ENCODE data around the gene TOP2B.

Gene TOP2B

DNA sequence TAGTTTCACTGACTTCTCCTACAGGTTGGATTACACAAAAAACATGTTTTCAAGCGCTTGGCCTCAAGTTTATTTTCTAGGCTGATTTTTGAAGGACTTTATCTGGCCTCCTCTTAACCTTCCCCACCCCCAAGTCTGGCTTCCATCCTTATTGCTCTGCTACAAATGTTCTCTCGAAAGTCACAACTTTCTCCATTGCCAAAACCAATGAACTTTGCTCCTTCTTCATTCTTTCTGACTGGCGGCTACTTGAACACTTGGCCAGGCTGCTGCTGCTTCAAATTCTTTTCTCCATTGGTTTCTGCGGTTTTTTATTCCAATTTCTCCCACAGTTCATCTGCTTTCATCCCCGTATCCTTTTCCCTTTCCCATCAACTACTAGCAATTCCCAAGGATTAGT is 106.6 kb downstream of the TOP2B start (continued):
- TF ChIP-seq ZNF132 (tag by site-specific recombination; IDR thresholded peaks at IDR 0.05; ENCODE audit: borderline replicate concordance) (no peak), ZNF221 (tag by site-specific recombination; IDR thresholded peaks at IDR 0.05; ENCODE audit: borderline replicate concordance) (no peak), ZNF791 (tag by site-specific recombination; IDR thresholded peaks at IDR 0.05) (no peak), ZNF626 (tag by site-specific recombination; IDR thresholded peaks at IDR 0.05) (no peak), MEIS1 (CRISPR knock-in tag; IDR thresholded peaks at IDR 0.05; ENCODE audit: borderline replicate concordance) (no peak), ZNF664 (tag by site-specific recombination; IDR thresholded peaks at IDR 0.05) (no peak), ZNF2 (tag by site-specific recombination; IDR thresholded peaks at IDR 0.05) (no peak), ZNF623 (tag by site-specific recombination; IDR thresholded peaks at IDR 0.05) (no peak), ZNF394 (tag by site-specific recombination; IDR thresholded peaks at IDR 0.05; ENCODE audit: borderline replicate concordance) (no peak), ZNF169 (tag by site-specific recombination; IDR thresholded peaks at IDR 0.05) (no peak)
- TF ChIP-seq, protein P1, sequence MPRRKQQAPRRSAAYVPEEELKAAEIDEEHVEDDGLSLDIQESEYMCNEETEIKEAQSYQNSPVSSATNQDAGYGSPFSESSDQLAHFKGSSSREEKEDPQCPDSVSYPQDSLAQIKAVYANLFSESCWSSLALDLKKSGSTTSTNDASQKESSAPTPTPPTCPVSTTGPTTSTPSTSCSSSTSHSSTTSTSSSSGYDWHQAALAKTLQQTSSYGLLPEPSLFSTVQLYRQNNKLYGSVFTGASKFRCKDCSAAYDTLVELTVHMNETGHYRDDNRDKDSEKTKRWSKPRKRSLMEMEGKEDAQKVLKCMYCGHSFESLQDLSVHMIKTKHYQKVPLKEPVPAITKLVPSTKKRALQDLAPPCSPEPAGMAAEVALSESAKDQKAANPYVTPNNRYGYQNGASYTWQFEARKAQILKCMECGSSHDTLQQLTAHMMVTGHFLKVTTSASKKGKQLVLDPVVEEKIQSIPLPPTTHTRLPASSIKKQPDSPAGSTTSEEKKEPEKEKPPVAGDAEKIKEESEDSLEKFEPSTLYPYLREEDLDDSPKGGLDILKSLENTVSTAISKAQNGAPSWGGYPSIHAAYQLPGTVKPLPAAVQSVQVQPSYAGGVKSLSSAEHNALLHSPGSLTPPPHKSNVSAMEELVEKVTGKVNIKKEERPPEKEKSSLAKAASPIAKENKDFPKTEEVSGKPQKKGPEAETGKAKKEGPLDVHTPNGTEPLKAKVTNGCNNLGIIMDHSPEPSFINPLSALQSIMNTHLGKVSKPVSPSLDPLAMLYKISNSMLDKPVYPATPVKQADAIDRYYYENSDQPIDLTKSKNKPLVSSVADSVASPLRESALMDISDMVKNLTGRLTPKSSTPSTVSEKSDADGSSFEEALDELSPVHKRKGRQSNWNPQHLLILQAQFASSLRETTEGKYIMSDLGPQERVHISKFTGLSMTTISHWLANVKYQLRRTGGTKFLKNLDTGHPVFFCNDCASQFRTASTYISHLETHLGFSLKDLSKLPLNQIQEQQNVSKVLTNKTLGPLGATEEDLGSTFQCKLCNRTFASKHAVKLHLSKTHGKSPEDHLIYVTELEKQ (tag by site-specific recombination; IDR thresholded peaks at IDR 0.05; ENCODE audit: borderline replicate concordance), result no peak
- TF ChIP-seq, protein P2, sequence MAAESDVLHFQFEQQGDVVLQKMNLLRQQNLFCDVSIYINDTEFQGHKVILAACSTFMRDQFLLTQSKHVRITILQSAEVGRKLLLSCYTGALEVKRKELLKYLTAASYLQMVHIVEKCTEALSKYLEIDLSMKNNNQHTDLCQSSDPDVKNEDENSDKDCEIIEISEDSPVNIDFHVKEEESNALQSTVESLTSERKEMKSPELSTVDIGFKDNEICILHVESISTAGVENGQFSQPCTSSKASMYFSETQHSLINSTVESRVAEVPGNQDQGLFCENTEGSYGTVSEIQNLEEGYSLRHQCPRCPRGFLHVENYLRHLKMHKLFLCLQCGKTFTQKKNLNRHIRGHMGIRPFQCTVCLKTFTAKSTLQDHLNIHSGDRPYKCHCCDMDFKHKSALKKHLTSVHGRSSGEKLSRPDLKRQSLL (tag by site-specific recombination; IDR thresholded peaks at IDR 0.05), result no peak
- TF ChIP-seq, protein P3, sequence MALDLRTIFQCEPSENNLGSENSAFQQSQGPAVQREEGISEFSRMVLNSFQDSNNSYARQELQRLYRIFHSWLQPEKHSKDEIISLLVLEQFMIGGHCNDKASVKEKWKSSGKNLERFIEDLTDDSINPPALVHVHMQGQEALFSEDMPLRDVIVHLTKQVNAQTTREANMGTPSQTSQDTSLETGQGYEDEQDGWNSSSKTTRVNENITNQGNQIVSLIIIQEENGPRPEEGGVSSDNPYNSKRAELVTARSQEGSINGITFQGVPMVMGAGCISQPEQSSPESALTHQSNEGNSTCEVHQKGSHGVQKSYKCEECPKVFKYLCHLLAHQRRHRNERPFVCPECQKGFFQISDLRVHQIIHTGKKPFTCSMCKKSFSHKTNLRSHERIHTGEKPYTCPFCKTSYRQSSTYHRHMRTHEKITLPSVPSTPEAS (tag by site-specific recombination; IDR thresholded peaks at IDR 0.05), result no peak
- TF ChIP-seq, protein P4, sequence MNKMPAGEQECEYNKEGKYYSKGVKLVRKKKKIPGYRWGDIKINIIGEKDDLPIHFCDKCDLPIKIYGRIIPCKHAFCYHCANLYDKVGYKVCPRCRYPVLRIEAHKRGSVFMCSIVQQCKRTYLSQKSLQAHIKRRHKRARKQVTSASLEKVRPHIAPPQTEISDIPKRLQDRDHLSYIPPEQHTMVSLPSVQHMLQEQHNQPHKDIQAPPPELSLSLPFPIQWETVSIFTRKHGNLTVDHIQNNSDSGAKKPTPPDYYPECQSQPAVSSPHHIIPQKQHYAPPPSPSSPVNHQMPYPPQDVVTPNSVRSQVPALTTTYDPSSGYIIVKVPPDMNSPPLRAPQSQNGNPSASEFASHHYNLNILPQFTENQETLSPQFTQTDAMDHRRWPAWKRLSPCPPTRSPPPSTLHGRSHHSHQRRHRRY (tag by site-specific recombination; IDR thresholded peaks at IDR 0.05), result no peak

DNA sequence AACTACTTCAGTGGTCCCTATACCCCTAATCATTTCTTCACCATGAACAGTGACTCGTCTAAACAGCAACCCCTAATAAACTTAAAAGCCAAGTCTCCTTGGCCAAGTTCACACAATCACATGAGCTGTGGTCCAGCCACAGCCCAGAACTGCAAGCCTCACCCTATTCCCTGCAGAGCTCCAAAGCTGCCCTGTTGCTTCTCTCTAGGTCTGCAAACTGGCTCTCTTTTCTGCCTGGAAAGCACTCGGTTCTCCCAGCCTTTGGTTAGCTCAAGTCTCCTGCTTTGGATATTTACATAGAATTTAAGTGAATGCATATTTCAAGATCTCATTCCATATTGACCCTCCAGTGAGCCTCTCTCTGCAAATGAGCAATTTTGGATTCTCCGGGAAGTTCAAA is 107.0 kb downstream of the TOP2B start:
- Histone ChIP-seq H3K36me3 (ENCODE audit: control insufficient read depth in 2 of 2, insufficient read depth in 1 of 2, low read length in 2 of 2) (no peaks in the 10 kb centered on the region), H3K27ac (ENCODE audit: extremely low read depth, low read depth, low read length) (no peak overlapping the region), H3K4me3 (ENCODE audit: low read depth, low read length) (no peak overlapping the region), H3K9me3 (ENCODE audit: control insufficient read depth, insufficient read depth, low read depth, low read length) (no peaks in the 10 kb centered on the region), H3K4me1 (ENCODE audit: control insufficient read depth, insufficient read depth, low read length) (no peaks in the 10 kb centered on the region)
- TF ChIP-seq ZNF558 (tag by site-specific recombination; IDR thresholded peaks at IDR 0.05) (no peak), ZBTB21 (tag by site-specific recombination; IDR thresholded peaks at IDR 0.05) (no peak), ZNF292 (tag by site-specific recombination; IDR thresholded peaks at IDR 0.05; ENCODE audit: borderline replicate concordance, low read depth) (no peak), ZBTB7A (tag by site-specific recombination; IDR thresholded peaks at IDR 0.05; ENCODE audit: low read depth) (no peak), ZNF510 (tag by site-specific recombination; IDR thresholded peaks at IDR 0.05; ENCODE audit: insufficient replicate concordance) (no peak), ZNF555 (tag by site-specific recombination; conservative IDR thresholded peaks at IDR 0.05) (no peak), HOXD13 (CRISPR knock-in tag; IDR thresholded peaks at IDR 0.05; ENCODE audit: borderline replicate concordance) (no peak), ZNF544 (tag by site-specific recombination; IDR thresholded peaks at IDR 0.05) (no peak), ZNF501 (tag by site-specific recombination; IDR thresholded peaks at IDR 0.05) (no peak)
- TF ChIP-seq, protein P5, sequence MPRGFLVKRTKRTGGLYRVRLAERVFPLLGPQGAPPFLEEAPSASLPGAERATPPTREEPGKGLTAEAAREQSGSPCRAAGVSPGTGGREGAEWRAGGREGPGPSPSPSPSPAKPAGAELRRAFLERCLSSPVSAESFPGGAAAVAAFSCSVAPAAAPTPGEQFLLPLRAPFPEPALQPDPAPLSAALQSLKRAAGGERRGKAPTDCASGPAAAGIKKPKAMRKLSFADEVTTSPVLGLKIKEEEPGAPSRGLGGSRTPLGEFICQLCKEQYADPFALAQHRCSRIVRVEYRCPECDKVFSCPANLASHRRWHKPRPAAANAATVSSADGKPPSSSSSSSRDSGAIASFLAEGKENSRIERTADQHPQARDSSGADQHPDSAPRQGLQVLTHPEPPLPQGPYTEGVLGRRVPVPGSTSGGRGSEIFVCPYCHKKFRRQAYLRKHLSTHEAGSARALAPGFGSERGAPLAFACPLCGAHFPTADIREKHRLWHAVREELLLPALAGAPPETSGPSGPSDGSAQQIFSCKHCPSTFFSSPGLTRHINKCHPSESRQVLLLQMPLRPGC (tag by site-specific recombination; IDR thresholded peaks at IDR 0.05), result no peak
- TF ChIP-seq, protein P6, sequence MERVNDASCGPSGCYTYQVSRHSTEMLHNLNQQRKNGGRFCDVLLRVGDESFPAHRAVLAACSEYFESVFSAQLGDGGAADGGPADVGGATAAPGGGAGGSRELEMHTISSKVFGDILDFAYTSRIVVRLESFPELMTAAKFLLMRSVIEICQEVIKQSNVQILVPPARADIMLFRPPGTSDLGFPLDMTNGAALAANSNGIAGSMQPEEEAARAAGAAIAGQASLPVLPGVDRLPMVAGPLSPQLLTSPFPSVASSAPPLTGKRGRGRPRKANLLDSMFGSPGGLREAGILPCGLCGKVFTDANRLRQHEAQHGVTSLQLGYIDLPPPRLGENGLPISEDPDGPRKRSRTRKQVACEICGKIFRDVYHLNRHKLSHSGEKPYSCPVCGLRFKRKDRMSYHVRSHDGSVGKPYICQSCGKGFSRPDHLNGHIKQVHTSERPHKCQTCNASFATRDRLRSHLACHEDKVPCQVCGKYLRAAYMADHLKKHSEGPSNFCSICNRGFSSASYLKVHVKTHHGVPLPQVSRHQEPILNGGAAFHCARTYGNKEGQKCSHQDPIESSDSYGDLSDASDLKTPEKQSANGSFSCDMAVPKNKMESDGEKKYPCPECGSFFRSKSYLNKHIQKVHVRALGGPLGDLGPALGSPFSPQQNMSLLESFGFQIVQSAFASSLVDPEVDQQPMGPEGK (tag by site-specific recombination; IDR thresholded peaks at IDR 0.05), result no peak
- CTCF ChIA-PET, result no interaction called here
- POLR2A ChIA-PET, result no interaction called here

All from HEK293 (cell line).